GM12878 (cell line): ENCODE data around the gene APEX1.

Experiments
- ESRRA ChIP-seq: IDR thresholded peaks from 2 replicates; pipeline ENCODE4 v1.6.1; 2012; ENCODE audit warnings: mild to moderate bottlenecking, low read length, improper control_type of control experiment
- POLR2A ChIP-seq: IDR thresholded peaks from 2 replicates; pipeline ENCODE4 v1.6.1; 2011; ENCODE audit warnings: low read depth, mild to moderate bottlenecking, low read length

DNA sequence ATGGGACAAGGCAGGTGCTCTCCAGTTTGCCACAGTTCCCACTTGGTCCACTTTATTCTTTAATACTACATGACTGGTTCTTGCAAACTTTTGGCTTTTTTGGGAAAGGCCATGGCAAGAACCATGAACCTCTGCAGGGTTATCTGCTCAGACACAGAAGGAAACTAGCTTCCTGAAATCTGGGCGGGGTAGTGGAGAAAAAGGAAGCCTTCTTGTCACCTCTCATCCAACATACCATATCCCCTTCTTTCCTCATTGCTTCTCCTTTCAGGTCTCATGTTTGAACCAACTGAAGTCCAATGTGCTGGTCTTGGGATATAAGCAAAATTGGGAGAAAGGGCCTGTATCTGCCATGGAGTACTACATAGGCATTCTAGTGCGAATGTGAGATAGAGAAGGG, 13.6 kb upstream of the APEX1 start:
- TF ChIP-seq POLR2A (no peak), ESRRA (no peak)
